ENCODE data around the gene CD48.

DNA sequence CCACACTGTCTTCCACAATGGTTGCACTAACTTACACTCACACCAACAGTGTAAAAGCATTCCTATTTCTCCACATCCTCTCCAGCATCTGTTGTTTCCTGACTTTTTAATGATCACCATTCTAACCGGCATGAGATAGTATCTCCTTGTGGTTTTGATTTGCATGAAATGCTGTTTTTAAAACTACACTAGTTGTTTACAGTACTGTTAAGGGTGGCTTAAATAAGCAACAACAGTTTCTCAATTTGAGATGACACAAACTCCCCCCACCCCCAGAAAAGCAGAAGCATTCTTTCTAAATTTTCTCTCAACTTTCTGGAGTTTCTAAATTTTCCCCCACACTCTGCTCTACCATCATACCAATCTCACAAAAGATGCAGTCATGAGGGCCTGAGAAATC, 20.4 kb upstream of the CD48 start:
- TF ChIP-seq, protein P1, sequence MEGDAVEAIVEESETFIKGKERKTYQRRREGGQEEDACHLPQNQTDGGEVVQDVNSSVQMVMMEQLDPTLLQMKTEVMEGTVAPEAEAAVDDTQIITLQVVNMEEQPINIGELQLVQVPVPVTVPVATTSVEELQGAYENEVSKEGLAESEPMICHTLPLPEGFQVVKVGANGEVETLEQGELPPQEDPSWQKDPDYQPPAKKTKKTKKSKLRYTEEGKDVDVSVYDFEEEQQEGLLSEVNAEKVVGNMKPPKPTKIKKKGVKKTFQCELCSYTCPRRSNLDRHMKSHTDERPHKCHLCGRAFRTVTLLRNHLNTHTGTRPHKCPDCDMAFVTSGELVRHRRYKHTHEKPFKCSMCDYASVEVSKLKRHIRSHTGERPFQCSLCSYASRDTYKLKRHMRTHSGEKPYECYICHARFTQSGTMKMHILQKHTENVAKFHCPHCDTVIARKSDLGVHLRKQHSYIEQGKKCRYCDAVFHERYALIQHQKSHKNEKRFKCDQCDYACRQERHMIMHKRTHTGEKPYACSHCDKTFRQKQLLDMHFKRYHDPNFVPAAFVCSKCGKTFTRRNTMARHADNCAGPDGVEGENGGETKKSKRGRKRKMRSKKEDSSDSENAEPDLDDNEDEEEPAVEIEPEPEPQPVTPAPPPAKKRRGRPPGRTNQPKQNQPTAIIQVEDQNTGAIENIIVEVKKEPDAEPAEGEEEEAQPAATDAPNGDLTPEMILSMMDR (conservative IDR thresholded peaks at IDR 0.05; ENCODE audit: low read depth, low read length), result no peak
- TF ChIP-seq RCOR1 (IDR thresholded peaks at IDR 0.05; ENCODE audit: insufficient replicate concordance, low read length) (no peak), POLR2A (IDR thresholded peaks at IDR 0.05; ENCODE audit: low read depth, low read length) (no peak), CHD1 (IDR thresholded peaks at IDR 0.05; ENCODE audit: low read depth, low read length) (no peak), CEBPB (IDR thresholded peaks at IDR 0.05; ENCODE audit: low read depth, low read length) (no peak), BHLHE40 (IDR thresholded peaks at IDR 0.05; ENCODE audit: low read depth, low read length) (no peak), RFX5 (IDR thresholded peaks at IDR 0.05; ENCODE audit: low read depth, low read length) (no peak), MAFK (IDR thresholded peaks at IDR 0.05; ENCODE audit: low read depth, low read length) (no peak), MXI1 (IDR thresholded peaks at IDR 0.05; ENCODE audit: borderline replicate concordance, low read depth, low read length) (no peak), SMC3 (IDR thresholded peaks at IDR 0.05; ENCODE audit: low read depth, low read length) (no peak), RAD21 (IDR thresholded peaks at IDR 0.05; ENCODE audit: low read length) (no peak)
- TF ChIP-seq, protein P2, sequence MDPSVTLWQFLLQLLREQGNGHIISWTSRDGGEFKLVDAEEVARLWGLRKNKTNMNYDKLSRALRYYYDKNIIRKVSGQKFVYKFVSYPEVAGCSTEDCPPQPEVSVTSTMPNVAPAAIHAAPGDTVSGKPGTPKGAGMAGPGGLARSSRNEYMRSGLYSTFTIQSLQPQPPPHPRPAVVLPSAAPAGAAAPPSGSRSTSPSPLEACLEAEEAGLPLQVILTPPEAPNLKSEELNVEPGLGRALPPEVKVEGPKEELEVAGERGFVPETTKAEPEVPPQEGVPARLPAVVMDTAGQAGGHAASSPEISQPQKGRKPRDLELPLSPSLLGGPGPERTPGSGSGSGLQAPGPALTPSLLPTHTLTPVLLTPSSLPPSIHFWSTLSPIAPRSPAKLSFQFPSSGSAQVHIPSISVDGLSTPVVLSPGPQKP (IDR thresholded peaks at IDR 0.05; ENCODE audit: borderline replicate concordance, low read depth, low read length), result no peak
- TF ChIP-seq, protein P3, sequence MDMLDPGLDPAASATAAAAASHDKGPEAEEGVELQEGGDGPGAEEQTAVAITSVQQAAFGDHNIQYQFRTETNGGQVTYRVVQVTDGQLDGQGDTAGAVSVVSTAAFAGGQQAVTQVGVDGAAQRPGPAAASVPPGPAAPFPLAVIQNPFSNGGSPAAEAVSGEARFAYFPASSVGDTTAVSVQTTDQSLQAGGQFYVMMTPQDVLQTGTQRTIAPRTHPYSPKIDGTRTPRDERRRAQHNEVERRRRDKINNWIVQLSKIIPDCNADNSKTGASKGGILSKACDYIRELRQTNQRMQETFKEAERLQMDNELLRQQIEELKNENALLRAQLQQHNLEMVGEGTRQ (IDR thresholded peaks at IDR 0.05; ENCODE audit: low read depth, low read length), result no peak
